Measurements from ENCODE around the gene STUM. TPM values are rescaled to one million over a fixed set of nuclear protein-coding genes. Genes with fewer than 3 reads are reported as not detected.

STUM gene
- total and polyA plus RNA-seq, 10 of the 15 experiments (the other 5 are each of a cell fraction or from before 2014, with no cell fraction given): under 0.01 to 0.15 (median 0.09) TPM; not detected in 5

GRCh38 chr1:226653311-226653921, 104.9 kb downstream of the STUM start (continued):
- TF ChIP-seq EED (IDR thresholded peaks at IDR 0.05; ENCODE audit: low read depth) (peak; percentile 32; the same call in 1 of the 2 replicates), IRF5 (IDR thresholded peaks at IDR 0.05; ENCODE audit: borderline replicate concordance) (no peak), TAF1 (IDR thresholded peaks at IDR 0.05; ENCODE audit: borderline replicate concordance, low read depth, low read length) (no peak), SMARCA5 (IDR thresholded peaks at IDR 0.05) (no peak), USF2 (IDR thresholded peaks at IDR 0.05; ENCODE audit: borderline replicate concordance, low read depth, low read length) (no peak), NKRF (conservative IDR thresholded peaks at IDR 0.05) (no peak), NFYB (IDR thresholded peaks at IDR 0.05; ENCODE audit: insufficient read depth, low read depth, low read length) (no peak), ZZZ3 (IDR thresholded peaks at IDR 0.05; ENCODE audit: control insufficient read depth, insufficient read length, low read depth) (no peak), SMAD5 (IDR thresholded peaks at IDR 0.05; ENCODE audit: low read depth) (no peak), NRF1 (conservative IDR thresholded peaks at IDR 0.05; ENCODE audit: low read depth, low read length) (no peak), IKZF1 (conservative IDR thresholded peaks at IDR 0.05) (peak; percentile 31; the same call in 1 of the 2 replicates), CEBPZ (IDR thresholded peaks at IDR 0.05; ENCODE audit: low read depth, low read length) (no peak), CHD4 (IDR thresholded peaks at IDR 0.05) (no peak), LARP7 (IDR thresholded peaks at IDR 0.05) (no peak), SRF (IDR thresholded peaks at IDR 0.05; ENCODE audit: low read depth in 2 of 2, low read length in 2 of 2) (no peak), RAD21 (IDR thresholded peaks at IDR 0.05; ENCODE audit: insufficient read depth, low read depth, low read length) (no peak), BMI1 (IDR thresholded peaks at IDR 0.05; ENCODE audit: borderline replicate concordance) (no peak), NR2C1 (IDR thresholded peaks at IDR 0.05) (no peak), MTA3 (IDR thresholded peaks at IDR 0.05; ENCODE audit: borderline replicate concordance, low read length) (no peak), NR2F1 (conservative IDR thresholded peaks at IDR 0.05) (0 out of 2 replicates have a peak, but pooled peaks have one; percentile 16), FOXK2 (IDR thresholded peaks at IDR 0.05) (no peak), ATF7 (IDR thresholded peaks at IDR 0.05; ENCODE audit: low read depth) (0 out of 2 replicates have a peak, but pooled peaks have one; percentile 14), RCOR1 (conservative IDR thresholded peaks at IDR 0.05; ENCODE audit: low read depth, low read length) (no peak), CHD1 (IDR thresholded peaks at IDR 0.05; ENCODE audit: low read depth, low read length) (no peak)
